GM18867 (cell line): Measurements from ENCODE around the gene SLC22A5.
A peak's percentile ranks its signal among the peaks of the same experiment; 100 is the strongest.

Experiments used
- ATAC-seq: cut with Tn5 transposase; IDR thresholded peaks from one replicate; pipeline ENCODE4 v1.9.1; 2021; ENCODE audit warnings: mild to moderate bottlenecking, moderate library complexity; ENCODE audit not compliant: unreplicated experiment

Gene SLC22A5

DNA sequence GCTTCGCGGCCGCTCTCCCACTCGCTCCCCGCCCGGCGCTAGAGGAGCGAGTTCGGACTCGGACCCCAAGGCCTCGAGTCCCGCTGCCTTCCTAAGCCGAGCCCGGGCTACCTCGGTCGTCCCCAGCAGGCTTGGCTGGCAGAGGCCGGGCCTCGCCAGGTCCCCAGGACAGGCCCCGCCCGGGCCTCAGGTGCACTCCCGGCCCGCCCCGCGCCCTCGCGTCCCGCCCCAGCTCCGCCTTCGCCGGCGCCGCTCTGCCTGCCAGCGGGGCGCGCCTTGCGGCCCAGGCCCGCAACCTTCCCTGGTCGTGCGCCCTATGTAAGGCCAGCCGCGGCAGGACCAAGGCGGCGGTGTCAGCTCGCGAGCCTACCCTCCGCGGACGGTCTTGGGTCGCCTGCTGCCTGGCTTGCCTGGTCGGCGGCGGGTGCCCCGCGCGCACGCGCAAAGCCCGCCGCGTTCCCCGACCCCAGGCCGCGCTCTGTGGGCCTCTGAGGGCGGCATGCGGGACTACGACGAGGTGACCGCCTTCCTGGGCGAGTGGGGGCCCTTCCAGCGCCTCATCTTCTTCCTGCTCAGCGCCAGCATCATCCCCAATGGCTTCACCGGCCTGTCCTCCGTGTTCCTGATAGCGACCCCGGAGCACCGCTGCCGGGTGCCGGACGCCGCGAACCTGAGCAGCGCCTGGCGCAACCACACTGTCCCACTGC, at the start of gene SLC22A5:
TSS of gene SLC22A5 (plus strand) at position 237 of the 707 bp plus-strand sequence. CDS start at position 500, 263 bp downstream.
- peak; percentile 93 for ATAC-seq

DNA sequence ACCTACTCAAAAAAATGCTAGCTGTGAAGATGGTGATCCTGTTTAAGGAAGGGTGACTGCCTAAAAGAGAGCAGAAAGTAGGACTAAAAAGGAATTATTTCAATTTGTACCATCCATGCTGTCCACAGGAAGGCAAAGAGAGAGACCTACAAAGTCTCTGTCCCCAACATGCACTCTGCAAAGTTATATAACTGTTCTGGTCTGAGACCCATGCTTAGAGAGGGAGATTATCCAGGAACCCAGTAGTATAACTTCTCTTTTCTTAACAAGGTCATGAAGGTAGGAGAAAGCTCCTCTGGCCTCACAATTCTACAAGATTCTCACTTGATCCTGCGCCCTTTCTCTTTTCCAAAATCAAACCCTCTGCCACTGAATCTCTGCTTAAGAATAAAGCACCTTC, 49.5 kb upstream of the SLC22A5 start:
- ATAC-seq: no peak

DNA sequence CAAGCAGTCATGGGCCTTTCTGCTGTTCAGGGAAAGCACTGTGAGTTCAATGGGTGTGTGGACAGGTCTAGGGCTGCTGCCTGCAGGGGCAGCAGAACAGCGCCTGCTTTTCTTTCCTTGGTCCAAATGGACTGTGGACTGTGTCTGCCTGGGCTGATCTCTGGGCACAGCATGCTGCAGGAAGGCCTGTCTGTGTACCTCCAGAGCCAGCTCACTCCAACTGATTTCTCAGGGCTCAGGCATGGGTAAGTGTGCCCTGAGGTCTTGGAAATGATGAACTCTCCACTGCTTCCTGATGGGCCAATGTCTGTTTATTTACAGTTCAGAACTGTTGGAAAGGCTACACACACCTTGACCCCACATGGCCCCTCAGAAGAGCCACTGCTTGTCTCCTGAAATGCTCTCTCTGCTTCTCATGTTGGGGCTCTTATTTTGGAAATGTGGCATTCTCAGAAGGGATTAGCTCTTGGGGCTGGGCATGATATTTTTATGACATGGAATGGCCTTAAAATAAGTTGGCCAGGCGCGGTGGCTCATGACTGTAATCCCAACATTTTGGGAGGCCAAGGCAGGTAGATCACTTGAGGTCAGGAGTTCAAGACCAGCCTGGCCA, 48.3 kb upstream of the SLC22A5 start:
- no peak for ATAC-seq

DNA sequence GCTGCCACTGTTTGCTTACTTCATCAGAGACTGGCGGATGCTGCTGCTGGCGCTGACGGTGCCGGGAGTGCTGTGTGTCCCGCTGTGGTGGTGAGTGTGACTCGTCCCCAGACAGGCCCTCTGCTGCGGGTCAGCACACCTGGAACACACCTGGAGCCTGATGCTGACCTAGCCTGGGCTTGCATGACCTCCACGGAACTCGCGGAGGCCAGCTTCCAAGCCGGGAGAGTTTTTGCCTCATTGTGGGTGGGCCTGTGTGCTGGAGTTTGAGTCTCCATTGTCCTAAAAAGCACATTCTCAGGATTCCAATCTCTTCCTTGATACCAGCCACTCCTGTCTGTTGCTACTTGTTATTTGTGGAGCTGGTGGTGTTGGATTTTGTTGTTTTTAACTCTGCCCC, 47.2 kb upstream of the SLC22A5 start:
- ATAC-seq: no peak

DNA sequence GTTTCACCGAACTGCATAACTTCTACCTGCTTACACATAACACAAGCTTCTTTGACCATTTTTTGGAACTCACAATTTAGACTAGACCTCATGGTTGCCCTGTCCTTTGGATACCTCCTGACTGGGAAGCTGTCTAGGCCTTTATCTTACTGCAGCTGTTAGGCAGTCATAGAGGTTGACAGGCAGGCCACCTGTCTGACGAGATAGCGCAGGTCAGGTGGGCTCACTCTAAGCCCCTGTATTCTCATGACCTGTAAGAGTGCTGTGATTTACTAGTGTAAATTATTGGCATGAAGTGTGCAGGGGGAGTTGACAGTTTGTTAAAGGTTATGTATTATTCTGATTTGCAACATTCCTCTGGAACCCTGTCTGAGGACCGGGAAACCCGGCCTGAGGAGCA, 46.3 kb upstream of the SLC22A5 start:
- no peak for ATAC-seq

DNA sequence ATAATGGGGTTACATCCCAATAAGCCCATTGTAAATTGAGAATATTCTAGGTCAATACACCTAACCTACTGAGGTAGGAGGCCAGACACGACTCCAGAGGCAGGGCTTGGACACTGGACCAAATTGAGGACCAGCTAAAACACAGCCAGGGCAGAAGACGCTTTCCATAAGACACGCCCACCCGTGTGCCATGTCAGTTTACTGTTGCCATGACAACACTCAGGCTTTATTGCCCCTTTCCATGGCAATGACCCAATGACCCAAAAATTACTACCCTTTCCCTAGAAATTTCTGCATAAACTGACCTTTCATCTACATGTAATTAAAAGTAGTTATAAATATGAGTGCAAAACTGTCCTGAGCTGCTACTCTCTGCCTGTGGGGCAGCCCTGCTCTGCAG, 43.8 kb upstream of the SLC22A5 start:
- ATAC-seq: no peak

DNA sequence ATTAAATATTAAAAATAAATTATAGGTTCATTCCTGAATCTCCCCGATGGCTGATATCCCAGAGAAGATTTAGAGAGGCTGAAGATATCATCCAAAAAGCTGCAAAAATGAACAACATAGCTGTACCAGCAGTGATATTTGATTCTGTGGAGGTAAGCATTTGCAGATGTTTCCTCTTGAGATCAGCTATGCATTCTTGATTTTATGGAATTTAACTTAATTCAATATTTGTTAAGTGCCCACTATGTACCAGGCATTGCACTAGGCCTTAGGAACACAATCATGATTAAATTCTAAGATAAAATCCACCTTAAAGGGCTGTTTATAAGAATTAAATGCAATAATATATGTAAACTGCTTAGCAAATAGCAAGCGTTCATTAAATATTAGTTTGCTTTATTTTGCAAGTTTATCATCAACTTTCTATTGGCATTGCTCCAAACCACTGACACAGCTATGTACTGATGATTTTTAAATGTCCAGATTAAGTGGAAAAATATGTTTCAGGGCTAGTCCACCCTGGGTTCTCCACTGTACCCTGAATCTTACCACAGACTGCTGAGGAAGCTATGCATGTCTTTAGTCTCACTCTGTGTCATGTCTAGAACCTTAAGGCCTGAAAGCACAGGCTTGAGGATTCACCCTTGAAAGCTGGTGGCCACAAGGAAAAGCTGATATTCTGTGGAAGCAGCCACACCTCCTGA, 42.1 kb upstream of the SLC22A5 start:
- ATAC-seq: no peak

DNA sequence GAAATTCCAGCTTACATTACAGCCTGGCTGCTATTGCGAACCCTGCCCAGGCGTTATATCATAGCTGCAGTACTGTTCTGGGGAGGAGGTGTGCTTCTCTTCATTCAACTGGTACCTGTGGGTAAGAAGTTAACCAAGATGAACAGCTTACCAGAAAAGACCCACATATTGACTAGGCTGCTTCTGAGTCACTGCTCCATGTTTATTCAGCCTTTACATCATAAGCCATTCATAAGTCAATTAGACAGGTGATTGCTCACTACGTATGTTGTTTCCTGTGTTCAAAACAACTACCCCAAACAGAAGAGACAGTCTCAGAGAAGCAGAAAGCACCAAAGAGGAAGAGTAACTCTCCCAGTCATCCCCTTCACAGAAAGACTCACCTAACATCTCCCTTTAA, 34.7 kb upstream of the SLC22A5 start:
- ATAC-seq: no peak

DNA sequence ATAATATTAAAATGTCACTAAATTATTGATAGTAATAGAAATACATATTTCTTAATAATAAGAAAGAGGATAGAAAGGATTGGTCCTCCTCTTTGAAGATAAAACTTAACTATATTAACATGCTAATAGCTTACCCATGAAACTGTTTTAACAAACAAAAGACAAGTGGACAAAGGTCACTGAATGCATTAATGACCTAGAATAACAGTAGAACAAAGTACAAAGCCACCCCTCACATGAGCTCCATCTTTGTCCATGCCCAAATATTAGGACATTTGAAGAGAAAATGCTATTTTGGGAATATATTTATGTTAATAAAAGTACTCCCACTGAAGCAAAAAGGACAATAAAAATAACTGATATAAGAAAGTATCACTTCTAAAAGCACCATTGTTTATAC, 34.1 kb upstream of the SLC22A5 start:
- no peak for ATAC-seq

DNA sequence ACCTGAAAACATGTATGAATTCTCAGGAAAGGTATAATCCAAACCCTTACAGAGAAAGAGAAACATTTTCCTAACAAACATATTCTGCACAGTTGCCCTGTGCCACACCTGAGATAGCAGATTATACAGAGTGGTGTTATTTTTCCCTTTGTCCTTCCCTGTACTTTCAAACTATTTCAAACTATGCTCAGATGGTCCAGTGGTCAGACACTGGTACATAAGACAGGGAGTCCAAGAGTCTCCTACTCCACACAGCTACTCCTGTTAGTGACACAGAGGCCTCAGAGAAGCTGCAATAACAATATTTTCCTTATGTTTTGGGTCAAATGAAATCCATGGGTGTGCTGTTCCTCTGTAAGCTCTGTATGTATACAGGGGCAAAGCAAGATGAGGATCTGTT, 30.0 kb upstream of the SLC22A5 start:
- no peak for ATAC-seq

DNA sequence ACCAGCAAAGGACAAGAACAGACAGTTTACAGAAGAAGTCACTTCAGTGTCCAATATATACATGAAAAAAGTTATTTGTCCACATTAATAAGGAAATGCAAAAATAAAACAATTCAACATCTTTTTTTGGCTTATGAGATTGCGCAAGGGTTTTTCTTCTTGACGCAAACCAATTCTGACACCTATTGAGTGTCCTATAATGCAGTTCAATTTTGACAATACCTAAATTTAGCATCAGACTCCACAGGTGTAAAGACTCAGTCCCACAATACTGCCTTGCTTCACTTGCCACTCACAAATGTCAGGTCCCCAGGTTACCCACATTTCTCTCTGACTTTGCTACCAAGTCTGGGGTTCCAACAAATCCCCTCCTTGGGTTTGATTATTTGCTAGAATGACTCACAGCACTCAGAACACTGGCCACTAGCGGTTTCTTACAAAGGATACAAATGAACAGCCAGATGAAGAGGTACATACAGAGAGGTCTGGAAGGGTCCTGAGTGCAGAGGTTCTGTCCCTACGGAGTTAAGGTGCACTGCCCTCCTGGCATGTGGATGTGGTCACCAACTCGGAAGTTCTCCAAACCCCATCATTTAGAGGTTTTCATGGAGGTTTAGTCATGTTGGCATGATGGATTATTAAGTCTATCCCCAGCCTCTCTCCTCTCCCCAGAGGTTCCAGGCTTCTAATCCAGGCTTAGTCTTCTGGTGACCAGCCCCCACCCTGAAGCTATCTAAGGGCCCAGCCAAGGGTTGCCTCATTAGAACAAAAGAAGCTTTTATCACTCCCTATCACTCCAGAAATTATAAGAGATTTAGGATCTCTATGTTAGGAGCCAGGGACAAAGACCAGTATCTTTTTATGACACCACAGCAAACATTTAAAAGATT, 27.0 kb upstream of the SLC22A5 start:
- no peak for ATAC-seq

DNA sequence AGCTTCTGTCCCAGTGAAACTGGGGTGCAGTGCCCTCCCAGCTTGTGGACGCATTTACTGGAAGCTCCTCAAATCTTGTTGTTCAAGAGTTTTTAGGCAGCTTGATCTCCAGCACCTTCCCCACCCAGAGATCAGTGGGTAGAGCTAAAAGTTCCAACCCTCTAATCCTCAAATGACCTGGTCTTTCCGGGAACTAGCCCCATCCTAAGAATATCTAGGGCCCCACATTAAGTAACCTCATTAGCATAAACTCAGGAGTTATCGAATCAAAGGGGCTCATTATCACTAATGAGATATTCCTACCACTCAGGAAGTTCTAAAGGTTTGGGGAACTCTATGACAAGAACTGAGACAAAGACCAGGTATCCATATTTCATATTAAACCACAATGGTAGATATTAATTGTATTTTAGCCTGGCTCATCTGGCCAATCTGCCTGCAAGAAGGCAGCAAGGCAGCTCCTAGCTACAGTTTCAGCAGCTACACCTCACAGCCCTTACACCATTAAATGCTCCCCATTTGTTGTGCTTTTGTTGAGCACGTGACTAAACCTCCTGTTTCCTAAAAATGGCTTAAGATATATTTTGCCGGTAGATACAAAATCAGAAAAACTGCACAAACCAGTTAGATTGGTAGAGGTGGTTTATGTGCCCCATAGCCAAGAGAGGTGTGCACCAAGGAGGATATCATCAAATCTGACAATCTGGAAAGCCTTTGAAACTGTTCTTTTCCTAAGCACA, 24.6 kb upstream of the SLC22A5 start:
- ATAC-seq: no peak

DNA sequence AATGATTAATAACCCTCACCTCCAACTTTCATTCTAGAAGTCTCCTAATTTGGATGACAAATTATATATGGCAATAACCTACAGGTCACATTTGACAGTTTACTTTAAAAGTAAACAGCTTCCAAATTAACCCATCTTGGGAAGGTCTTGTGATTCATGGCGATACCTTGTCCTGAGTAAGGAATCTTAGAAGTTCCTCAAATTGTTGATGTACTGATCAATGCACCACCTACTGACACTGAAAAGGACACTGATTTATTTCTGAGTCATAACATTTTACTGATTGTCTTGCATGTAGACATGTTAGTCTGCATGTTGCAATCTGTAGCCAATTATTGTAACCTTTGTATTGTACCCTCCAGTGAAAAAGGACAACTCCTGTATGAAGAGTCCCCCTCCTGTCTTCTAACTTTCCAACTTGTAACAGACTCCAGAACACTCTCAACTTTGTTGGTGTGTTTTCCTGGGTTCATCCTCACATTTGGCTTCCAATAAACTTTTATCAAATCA, 16.0 kb upstream of the SLC22A5 start:
- ATAC-seq: no peak

DNA sequence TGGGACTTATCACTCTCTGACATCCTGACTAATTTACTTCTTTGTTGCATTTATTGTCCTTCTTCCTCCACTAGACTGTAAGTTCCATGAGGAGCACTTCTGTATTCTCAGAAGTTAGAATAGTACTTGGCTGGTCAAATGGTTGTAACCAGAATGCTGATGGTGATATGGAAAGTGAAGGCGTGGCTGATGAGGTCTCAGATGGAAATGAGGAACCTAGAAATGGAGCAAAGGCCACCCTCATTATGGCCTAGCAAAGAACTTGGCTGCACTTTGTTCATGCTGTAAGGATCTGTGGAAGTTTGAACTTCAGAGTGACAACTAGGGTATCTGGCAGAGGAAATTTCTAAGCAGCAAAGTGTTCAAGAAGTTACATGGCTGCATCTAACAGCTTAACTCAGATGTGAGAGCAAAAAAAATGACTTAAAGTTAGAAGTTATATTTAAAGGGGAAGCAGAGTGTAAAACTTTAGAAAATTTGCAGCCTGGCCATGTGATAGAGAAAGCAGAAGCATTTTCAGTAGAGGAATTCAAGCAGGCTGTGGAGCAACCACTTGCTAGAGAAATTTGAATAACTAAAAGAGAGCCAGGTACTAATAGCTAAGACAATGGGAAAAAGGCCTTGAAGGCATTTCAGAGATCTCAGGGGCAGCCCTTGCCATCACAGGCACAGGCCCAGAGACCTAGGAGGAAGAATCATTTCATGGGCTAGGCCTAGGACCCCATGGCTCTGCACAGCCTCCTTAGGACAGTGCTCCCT, 14.9 kb upstream of the SLC22A5 start:
- ATAC-seq: no peak

DNA sequence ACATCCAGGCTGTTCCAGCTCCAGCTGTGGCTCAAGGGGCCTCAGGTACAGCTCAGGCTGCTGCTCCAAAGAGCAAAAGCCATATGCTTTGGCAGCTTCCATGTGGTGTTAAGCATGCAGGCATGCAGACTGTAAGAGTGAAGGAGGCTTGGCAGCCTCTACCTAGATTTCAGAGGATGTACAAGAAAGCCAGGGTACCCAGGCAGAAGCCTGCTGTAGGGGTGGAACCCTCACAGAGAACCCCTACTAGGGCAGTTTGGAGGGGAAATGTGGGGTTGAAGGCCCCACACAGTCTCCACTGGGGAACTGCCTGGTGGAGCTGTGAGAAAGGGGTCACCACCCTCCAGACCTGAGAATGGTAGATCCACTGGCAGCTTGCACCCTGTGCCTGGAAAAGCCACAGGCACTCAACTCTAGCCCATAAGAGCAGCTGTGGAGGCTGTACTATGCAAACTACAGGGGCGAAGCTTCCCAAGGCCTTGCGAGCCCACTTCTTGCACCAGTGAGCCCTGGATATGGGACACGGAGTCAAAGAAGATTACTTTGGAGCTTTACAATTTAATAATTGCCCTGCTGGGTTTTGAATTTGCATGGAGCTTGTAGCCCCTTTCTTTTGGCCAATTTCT, 14.3 kb upstream of the SLC22A5 start:
- ATAC-seq: no peak

DNA sequence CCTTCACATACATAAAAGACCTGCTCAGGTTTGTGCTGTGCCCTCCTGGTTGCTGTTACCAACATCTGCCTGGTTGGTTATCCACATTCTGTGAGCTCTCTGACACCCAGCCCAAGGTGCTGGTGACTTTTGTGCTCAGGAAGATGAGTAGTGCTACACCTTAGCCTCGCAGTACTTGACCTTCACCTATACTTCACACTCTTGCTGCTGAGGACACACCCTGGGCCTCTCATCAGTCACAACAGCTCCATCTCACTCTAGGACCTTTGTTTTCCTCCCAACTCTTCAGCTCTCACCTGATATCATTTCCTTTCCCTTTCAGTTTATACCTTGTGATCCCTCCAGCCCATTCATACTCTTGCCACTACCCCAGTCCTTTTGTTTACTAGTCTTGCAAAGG, 10.7 kb upstream of the SLC22A5 start:
- no peak for ATAC-seq

DNA sequence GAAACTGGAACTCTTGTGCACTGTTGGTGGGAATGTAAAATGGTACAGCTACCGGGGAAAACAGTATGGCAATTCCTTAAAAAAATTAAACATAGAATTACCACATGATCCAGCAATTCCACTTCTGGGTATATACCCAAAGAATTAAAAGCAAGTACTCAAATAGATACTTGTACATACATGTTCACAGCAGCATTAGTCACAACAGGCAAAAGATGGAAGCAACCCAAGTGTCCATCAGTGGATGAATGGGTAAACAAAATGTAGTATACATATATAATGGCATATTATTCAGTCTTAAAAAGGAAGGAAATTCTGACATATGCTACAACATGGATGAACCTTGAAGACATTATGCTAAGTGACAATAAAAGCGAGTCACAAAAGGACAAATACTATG, 7.4 kb upstream of the SLC22A5 start:
- ATAC-seq: no peak

DNA sequence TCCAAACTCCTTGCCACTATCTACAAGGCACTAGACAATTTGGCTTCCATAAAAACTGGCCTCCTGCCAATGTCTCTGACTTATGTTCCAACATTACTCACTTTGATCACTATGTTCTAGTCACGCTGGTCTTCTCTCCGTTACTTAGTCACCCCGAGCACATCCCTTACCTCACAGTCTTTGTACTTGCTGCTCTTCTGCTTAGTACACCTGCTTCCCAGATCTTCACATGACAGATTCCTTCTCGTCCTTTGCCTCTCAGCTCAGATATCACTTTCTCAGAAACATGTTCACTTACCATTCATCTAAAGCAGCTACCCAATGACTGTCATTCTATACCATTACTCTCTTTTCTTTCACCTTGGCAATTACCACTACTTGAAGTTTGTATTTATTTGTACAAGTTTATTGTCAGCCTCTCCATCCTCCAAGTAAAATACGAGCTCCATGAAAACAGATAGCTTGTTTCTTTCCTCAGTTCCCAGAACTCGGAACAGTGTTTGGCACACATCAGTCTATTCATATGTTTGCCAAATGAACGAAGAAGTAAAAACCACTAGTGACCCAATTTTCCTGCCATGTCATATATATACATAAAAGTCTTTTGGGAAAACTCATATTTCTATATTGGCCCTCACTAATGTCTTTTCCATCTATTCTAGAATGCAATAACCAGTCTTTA, 5.9 kb upstream of the SLC22A5 start:
- ATAC-seq: no peak

DNA sequence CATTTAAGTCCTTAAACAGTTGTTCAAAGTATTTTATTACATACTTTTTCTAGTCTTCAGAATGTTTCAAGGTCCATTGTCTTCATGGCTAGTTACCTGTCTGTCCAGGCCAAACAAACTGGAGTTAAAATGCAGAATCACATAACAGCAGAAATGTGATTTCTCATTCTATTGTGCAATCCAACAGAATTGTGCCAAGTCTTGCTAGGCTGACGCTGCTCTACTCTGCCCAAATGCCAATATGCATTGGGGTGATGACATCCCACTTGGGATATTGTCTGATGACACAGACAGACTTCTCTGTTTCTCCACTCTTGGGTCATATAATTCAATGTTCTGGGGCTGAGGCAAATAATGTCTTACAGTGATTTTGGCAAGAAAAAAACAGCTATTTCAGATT, 5.2 kb upstream of the SLC22A5 start:
- ATAC-seq: no peak
